RWPE1 (cell line): Measurements from ENCODE around the gene SIGLEC11.

ENCODE experiments used
- CTCF ChIA-PET: fragments of 350-600 bp; sonication (Branson Sonifier 250); formaldehyde crosslinking; extraction: SDS; loops from one replicate; lab custom pipeline; 2021; lab: Yijun Ruan, JAX
- POLR2A ChIA-PET: fragments of 400-600 bp; formaldehyde crosslinking; extraction: SDS; loops from one replicate; lab custom pipeline; 2020; ENCODE audit warnings: antibody characterized with exemption; ENCODE audit not compliant: low non-redundant PET; lab: Yijun Ruan, JAX
- DNase-seq: peaks from one replicate; pipeline ENCODE4 v3.0.0; 2012; ENCODE audit warnings: low spot score
- H3K27ac ChIP-seq: fragments of 450-650 bp; 2 replicates; pipeline ENCODE4 v1.5.1; 2017
- CTCF ChIP-seq: fragments of 450-650 bp; conservative IDR thresholded peaks from 2 replicates; pipeline ENCODE4 v1.5.1; 2017; ENCODE audit warnings: low read depth, mild to moderate bottlenecking

The SIGLEC11 gene

GRCh38 chr19:49913720-49914119 is 47.3 kb downstream of the SIGLEC11 start:
- no peak overlapping the region for H3K27ac ChIP-seq
- POLR2A ChIA-PET, result no interaction called here
- CTCF ChIA-PET, result interaction anchor here (0.7 kb wide), 1 partner anchor 222 kb away, joined by 3 read pairs; no protein-coding TSS in a partner anchor
- TF ChIP-seq CTCF, result no peak
- DNase-seq, result no peak

- DNase-seq, result no peak
- TF ChIP-seq CTCF, result no peak
- H3K27ac ChIP-seq, result peak overlapping the region; percentile 39
- CTCF ChIA-PET, result interaction anchor here (0.7 kb wide), 2 partner anchors 63 to 223 kb away, joined by 3 read pairs; no protein-coding TSS in a partner anchor
- POLR2A ChIA-PET, result no interaction called here
Measured at GRCh38 chr19:49912965-49913685, 47.8 kb downstream of the SIGLEC11 start.

- ChIA-PET POLR2A (no interaction called here), CTCF (interaction anchor here (0.6 to 0.7 kb wide), 2 partner anchors 28 to 666 kb away, joined by 3 to 4 read pairs; no protein-coding TSS in a partner anchor)
- H3K27ac ChIP-seq, result peak overlapping the region; percentile 22
- no peak for DNase-seq
- no peak for TF ChIP-seq CTCF
Measured at GRCh38 chr19:49911381-49912145, 49.4 kb downstream of the SIGLEC11 start.

GRCh38 chr19:49910179-49910578 is 50.8 kb downstream of the SIGLEC11 start:
- POLR2A ChIA-PET, result no interaction called here
- CTCF ChIA-PET, result no interaction called here
- 0 out of 2 replicates have a peak overlapping the region, but pooled peaks have one; percentile 16 for H3K27ac ChIP-seq
- no peak for DNase-seq
- no peak for TF ChIP-seq CTCF

- TF ChIP-seq CTCF, result no peak
- no peak for DNase-seq
- no peak overlapping the region for H3K27ac ChIP-seq
- ChIA-PET POLR2A (interaction anchor here (0.6 kb wide), 1 partner anchor 536 kb away, joined by 7 read pairs; no protein-coding TSS in a partner anchor), CTCF (no interaction called here)
Measured at GRCh38 chr19:49908480-49909420, 52.2 kb downstream of the SIGLEC11 start.
